DMS114 treated with DMSO at 0.1 percent for 48 hours (cell line): ENCODE data around the gene TSPAN18.

ENCODE experiments used
- DNase-seq: peaks from one replicate; lab custom pipeline; 2025; ENCODE audit not compliant: unreplicated experiment; lab: John Stamatoyannopoulos, UW

TSPAN18 gene

GRCh38 chr11:44819346-44819745 is 92.6 kb downstream of the TSPAN18 start:
- DNase-seq, result no peak

- no peak for DNase-seq
Observed at GRCh38 chr11:44822369-44822768, 95.6 kb downstream of the TSPAN18 start.

GRCh38 chr11:44823006-44823405 is 96.2 kb downstream of the TSPAN18 start:
- DNase-seq, result no peak

- no peak for DNase-seq
Observed at GRCh38 chr11:44823868-44824267, 97.1 kb downstream of the TSPAN18 start.

GRCh38 chr11:44824300-44824704 is 97.5 kb downstream of the TSPAN18 start:
- DNase-seq, result no peak

GRCh38 chr11:44825058-44825785 is 98.5 kb downstream of the TSPAN18 start:
- DNase-seq, result no peak

GRCh38 chr11:44826922-44827643 is 100.3 kb downstream of the TSPAN18 start:
- DNase-seq, result no peak

- no peak for DNase-seq
Observed at GRCh38 chr11:44828296-44828695, 101.5 kb downstream of the TSPAN18 start.

- no peak for DNase-seq
Observed at GRCh38 chr11:44829838-44830237, 103.1 kb downstream of the TSPAN18 start.

GRCh38 chr11:44831605-44832394 is 105.0 kb downstream of the TSPAN18 start:
- no peak for DNase-seq

- DNase-seq, result no peak
Observed at GRCh38 chr11:44832452-44832851, 105.7 kb downstream of the TSPAN18 start.

GRCh38 chr11:44833221-44833876 is 106.6 kb downstream of the TSPAN18 start:
- DNase-seq, result no peak

- DNase-seq, result no peak
Observed at GRCh38 chr11:44833877-44834452, 107.2 kb downstream of the TSPAN18 start.

- DNase-seq, result no peak
Observed at GRCh38 chr11:44834846-44835245, 108.1 kb downstream of the TSPAN18 start.

- DNase-seq, result no peak
Observed at GRCh38 chr11:44835296-44835695, 108.5 kb downstream of the TSPAN18 start.

GRCh38 chr11:44835938-44836337 is 109.2 kb downstream of the TSPAN18 start:
- no peak for DNase-seq

- no peak for DNase-seq
Observed at GRCh38 chr11:44837661-44838060, 110.9 kb downstream of the TSPAN18 start.

GRCh38 chr11:44839458-44840084 is 112.8 kb downstream of the TSPAN18 start:
- no peak for DNase-seq

- DNase-seq, result no peak
Observed at GRCh38 chr11:44840085-44840478, 113.3 kb downstream of the TSPAN18 start.

GRCh38 chr11:44840521-44841251 is 113.9 kb downstream of the TSPAN18 start:
- no peak for DNase-seq
